GM19328 (cell line): Measurements from ENCODE around the gene CEMIP2.
"Not testable (repeated sequence)": the region's sequence is repeated elsewhere in the genome, so short reads cannot be mapped to it uniquely, and the experiment has no call there.

Source experiments
- ATAC-seq: cut with Tn5 transposase; IDR thresholded peaks from one replicate; pipeline ENCODE4 v1.9.1; 2021; ENCODE audit warnings: mild to moderate bottlenecking, moderate library complexity; ENCODE audit not compliant: unreplicated experiment

CEMIP2 gene

GRCh38 chr9:71768388-71769174 is at the start of gene CEMIP2:
CEMIP2 (minus strand) TSS chr9:71768513; CDS start chr9:71750373, 18,140 bp downstream.
- peak; percentile 83 for ATAC-seq

- no peak for ATAC-seq
These were observed 48.7 kb upstream of the CEMIP2 start for GRCh38 chr9:71816916-71817451.

GRCh38 chr9:71814815-71815214 is 46.5 kb upstream of the CEMIP2 start:
- no peak for ATAC-seq

GRCh38 chr9:71814226-71814625 is 45.9 kb upstream of the CEMIP2 start:
- no peak for ATAC-seq

GRCh38 chr9:71812385-71812784 is 44.1 kb upstream of the CEMIP2 start:
- no peak for ATAC-seq

- no peak for ATAC-seq
These were observed 39.8 kb upstream of the CEMIP2 start for GRCh38 chr9:71808068-71808467.

GRCh38 chr9:71806901-71807307 is 38.6 kb upstream of the CEMIP2 start:
- ATAC-seq: peak; percentile 88

- not testable (repeated sequence) for ATAC-seq
These were observed 36.8 kb upstream of the CEMIP2 start for GRCh38 chr9:71805096-71805495.

- no peak for ATAC-seq
These were observed 33.5 kb upstream of the CEMIP2 start for GRCh38 chr9:71801826-71802225.

- ATAC-seq: no peak
These were observed 29.0 kb upstream of the CEMIP2 start for GRCh38 chr9:71797266-71797665.

- ATAC-seq: no peak
These were observed 27.9 kb upstream of the CEMIP2 start for GRCh38 chr9:71796100-71796767.

- ATAC-seq: peak; percentile 92
These were observed 26.9 kb upstream of the CEMIP2 start for GRCh38 chr9:71795097-71795813.

GRCh38 chr9:71793386-71794105 is 25.2 kb upstream of the CEMIP2 start:
- ATAC-seq: no peak

GRCh38 chr9:71791875-71792274 is 23.6 kb upstream of the CEMIP2 start:
- ATAC-seq: no peak

GRCh38 chr9:71790296-71790695 is 22.0 kb upstream of the CEMIP2 start:
- no peak for ATAC-seq

- peak; percentile 57 for ATAC-seq
These were observed 14.8 kb upstream of the CEMIP2 start for GRCh38 chr9:71783120-71783523.

- peak; percentile 57 for ATAC-seq
These were observed 13.1 kb upstream of the CEMIP2 start for GRCh38 chr9:71781391-71781790.

GRCh38 chr9:71780953-71781352 is 12.6 kb upstream of the CEMIP2 start:
- ATAC-seq: no peak

GRCh38 chr9:71778085-71778484 is 9.8 kb upstream of the CEMIP2 start:
- ATAC-seq: no peak

GRCh38 chr9:71774920-71775319 is 6.6 kb upstream of the CEMIP2 start:
- no peak for ATAC-seq

GRCh38 chr9:71772726-71773125 is 4.4 kb upstream of the CEMIP2 start:
- ATAC-seq: no peak
